ENCODE data around the gene NTF4. TPM values are rescaled to one million over a fixed set of nuclear protein-coding genes. Genes with fewer than 3 reads are reported as not detected.
A peak's percentile ranks its signal among the peaks of the same experiment; 100 is the strongest.
"Not testable (repeated sequence)": the region's sequence is repeated elsewhere in the genome, so short reads cannot be mapped to it uniquely, and the experiment has no call there.

NTF4 gene
- total RNA-seq, 1 experiment from 2014 or later: 0.18 TPM

DNA sequence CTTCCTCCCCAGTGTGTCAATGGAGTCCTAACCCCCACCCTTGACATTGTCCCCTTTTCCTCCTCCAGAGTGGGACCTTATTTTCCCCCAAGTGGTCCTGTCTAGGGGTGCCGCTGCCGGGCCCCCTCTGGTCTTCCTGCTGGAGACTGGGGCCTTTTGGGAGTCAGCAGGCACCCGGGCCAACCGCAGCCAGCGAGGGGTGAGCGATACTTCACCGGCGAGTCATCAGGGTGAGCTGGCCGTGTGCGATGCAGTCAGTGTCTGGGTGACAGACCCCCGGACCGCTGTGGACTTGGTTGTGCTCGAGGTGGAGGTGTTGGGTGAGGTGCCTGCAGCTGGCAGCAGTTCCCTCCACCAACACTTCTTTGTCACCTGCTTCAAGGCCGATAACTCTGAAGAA lies 34.9 kb downstream of the NTF4 start:
- H3K9ac ChIP-seq (ENCODE audit: low read length); ATAC-seq; BruUV-seq (replicated peaks); H3K79me2 ChIP-seq (ENCODE audit: low read length); intact Hi-C loops (cut with micrococcal nuclease); H3K9me3 ChIP-seq (ENCODE audit: low read length); H3K4me3 ChIP-seq (ENCODE audit: low read length); CTCF ChIA-PET; H3K27me3 ChIP-seq (ENCODE audit: low read length); H3K27ac ChIP-seq (ENCODE audit: low read length); H3K9me2 ChIP-seq (replicated peaks; ENCODE audit: low read length); H3K4me1 ChIP-seq (ENCODE audit: insufficient read depth, low read length); DNase-seq; H2AFZ ChIP-seq (ENCODE audit: low read length); H3F3A ChIP-seq (ENCODE audit: low read length, unreplicated experiment); H3K36me3 ChIP-seq (ENCODE audit: low read depth, low read length); POLR2A ChIA-PET (ENCODE audit: unreplicated experiment); H4K20me1 ChIP-seq (ENCODE audit: low read length); H3K4me2 ChIP-seq (ENCODE audit: low read length): not testable (repeated sequence)

DNA sequence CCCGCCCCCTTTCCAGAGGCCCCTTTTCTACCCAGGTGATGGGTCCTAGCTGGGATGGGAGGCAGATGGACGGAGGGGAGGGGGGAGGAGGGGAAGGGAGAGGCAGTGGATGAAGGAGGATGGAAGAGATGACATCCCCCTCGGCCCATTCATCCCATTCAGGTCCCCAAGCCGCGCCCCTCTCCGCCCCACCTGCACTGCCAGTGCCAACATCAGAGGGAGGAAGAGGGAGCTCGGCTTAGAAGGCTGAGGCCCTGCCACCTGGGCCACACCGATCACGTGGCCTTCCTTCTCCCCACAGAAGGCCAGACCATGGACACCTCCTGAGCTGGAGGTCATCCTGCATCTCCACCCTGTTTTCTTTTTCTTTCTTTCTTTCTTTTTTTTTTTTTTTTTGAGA lies 35.9 kb downstream of the NTF4 start:
- intact Hi-C loops (cut with micrococcal nuclease); ATAC-seq; H3K9ac ChIP-seq (ENCODE audit: low read length): not testable (repeated sequence)

DNA sequence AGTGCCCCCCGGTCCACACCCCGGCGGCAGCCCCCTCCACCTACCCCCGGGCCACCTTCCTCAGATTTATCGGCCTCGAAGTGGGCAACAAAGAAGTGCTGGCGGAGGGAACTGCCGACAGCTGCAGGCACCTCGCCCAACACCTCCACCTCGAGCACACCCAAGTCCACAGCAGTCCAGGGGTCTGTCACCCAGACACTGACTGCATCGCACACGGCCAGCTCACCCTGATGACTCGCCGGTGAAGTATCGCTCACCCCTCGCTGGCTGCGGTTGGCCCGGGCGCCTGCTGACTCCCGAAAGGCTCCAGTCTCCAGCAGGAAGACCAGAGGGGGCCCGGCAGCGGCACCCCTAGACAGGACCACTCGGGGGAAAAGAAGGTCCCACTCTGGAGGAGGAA lies 39.0 kb downstream of the NTF4 start:
- CTCF ChIA-PET; POLR2A ChIA-PET (ENCODE audit: unreplicated experiment); BruUV-seq (replicated peaks); H3K4me2 ChIP-seq (ENCODE audit: low read length); H3K36me3 ChIP-seq (ENCODE audit: low read depth, low read length); intact Hi-C loops (cut with micrococcal nuclease); H3K9me3 ChIP-seq (ENCODE audit: low read length); H3K9me2 ChIP-seq (replicated peaks; ENCODE audit: low read length); H3K27ac ChIP-seq (ENCODE audit: low read length); H4K20me1 ChIP-seq (ENCODE audit: low read length); H3K4me1 ChIP-seq (ENCODE audit: insufficient read depth, low read length); H3K27me3 ChIP-seq (ENCODE audit: low read length); H3F3A ChIP-seq (ENCODE audit: low read length, unreplicated experiment); H2AFZ ChIP-seq (ENCODE audit: low read length); H3K4me3 ChIP-seq (ENCODE audit: low read length); H3K79me2 ChIP-seq (ENCODE audit: low read length); H3K9ac ChIP-seq (ENCODE audit: low read length); DNase-seq: not testable (repeated sequence)
- peak; percentile 38; the same call in 1 of the 2 replicates for ATAC-seq

More for the DNA sequence above, 35.9 kb downstream of the NTF4 start:
- H3K4me3 ChIP-seq (ENCODE audit: low read length); H2AFZ ChIP-seq (ENCODE audit: low read length); H3K9me3 ChIP-seq (ENCODE audit: low read length); H3F3A ChIP-seq (ENCODE audit: low read length, unreplicated experiment); DNase-seq; H4K20me1 ChIP-seq (ENCODE audit: low read length); CTCF ChIA-PET; H3K4me2 ChIP-seq (ENCODE audit: low read length); H3K27me3 ChIP-seq (ENCODE audit: low read length); H3K9me2 ChIP-seq (replicated peaks; ENCODE audit: low read length); BruUV-seq (replicated peaks); H3K79me2 ChIP-seq (ENCODE audit: low read length); H3K36me3 ChIP-seq (ENCODE audit: low read depth, low read length); H3K4me1 ChIP-seq (ENCODE audit: insufficient read depth, low read length); H3K27ac ChIP-seq (ENCODE audit: low read length): not testable (repeated sequence)
- POLR2A ChIA-PET (ENCODE audit: unreplicated experiment): interaction anchor here (0.7 kb wide), 1 partner anchor 211 kb away, joined by 3 read pairs; no protein-coding TSS in a partner anchor

DNA sequence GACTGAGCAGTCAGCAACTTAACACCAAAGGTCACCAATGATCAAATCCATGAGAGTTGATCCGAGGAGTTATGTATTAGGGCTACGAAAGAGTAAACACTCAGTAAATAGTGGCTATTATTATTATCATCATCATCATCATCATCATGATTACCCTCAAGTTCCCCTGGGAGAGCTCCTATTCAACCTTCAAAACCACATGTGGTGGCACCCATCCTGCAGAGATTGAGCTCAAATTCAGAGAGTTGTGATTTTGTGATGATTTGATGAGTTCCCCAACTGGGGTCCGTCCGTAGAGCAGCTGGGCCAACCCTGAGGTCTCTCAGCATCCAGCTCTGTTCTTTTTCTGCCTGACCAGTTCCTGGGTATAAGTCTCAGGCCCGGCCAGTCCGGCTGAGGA lies 39.5 kb downstream of the NTF4 start:
- H4K20me1 ChIP-seq (ENCODE audit: low read length); BruUV-seq (replicated peaks); H3K79me2 ChIP-seq (ENCODE audit: low read length); H3K9ac ChIP-seq (ENCODE audit: low read length); intact Hi-C loops (cut with micrococcal nuclease); H3K9me2 ChIP-seq (replicated peaks; ENCODE audit: low read length); CTCF ChIA-PET; H3K9me3 ChIP-seq (ENCODE audit: low read length); POLR2A ChIA-PET (ENCODE audit: unreplicated experiment); H3F3A ChIP-seq (ENCODE audit: low read length, unreplicated experiment); H3K27me3 ChIP-seq (ENCODE audit: low read length); DNase-seq; H3K4me2 ChIP-seq (ENCODE audit: low read length); H3K27ac ChIP-seq (ENCODE audit: low read length); H2AFZ ChIP-seq (ENCODE audit: low read length); ATAC-seq; H3K36me3 ChIP-seq (ENCODE audit: low read depth, low read length); H3K4me1 ChIP-seq (ENCODE audit: insufficient read depth, low read length); H3K4me3 ChIP-seq (ENCODE audit: low read length): not testable (repeated sequence)

DNA sequence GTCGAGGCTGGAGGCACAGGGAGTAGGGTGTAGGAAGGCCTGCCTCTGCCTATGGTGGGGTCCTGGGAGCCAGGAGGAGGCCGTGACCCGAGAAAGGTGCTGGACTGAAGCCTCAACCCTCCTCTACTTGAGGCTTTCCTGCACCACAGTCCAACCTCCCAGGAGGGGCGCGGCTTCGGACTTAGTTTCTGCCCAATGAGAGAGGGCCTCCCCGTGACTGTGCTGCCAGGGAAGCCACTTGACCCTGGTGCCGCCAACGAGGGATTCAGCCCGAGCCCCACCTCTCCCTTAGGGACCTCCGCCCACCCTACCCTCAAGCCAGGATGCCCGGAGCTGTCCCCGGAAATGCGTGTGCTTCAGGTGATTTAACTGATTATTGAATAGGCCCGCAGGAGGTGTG lies 40.4 kb downstream of the NTF4 start, which contains the start of gene CGB3:
Gene CGB3 (minus strand): TSS at position 101 of the 400 bp plus-strand sequence. CDS start 362 bp downstream, outside the sequence.
- H3K4me2 ChIP-seq (ENCODE audit: low read length); DNase-seq; H3K9me3 ChIP-seq (ENCODE audit: low read length); POLR2A ChIA-PET (ENCODE audit: unreplicated experiment); H3K79me2 ChIP-seq (ENCODE audit: low read length); BruUV-seq (replicated peaks); intact Hi-C loops (cut with micrococcal nuclease); H3F3A ChIP-seq (ENCODE audit: low read length, unreplicated experiment); H4K20me1 ChIP-seq (ENCODE audit: low read length); H3K36me3 ChIP-seq (ENCODE audit: low read depth, low read length); H3K9me2 ChIP-seq (replicated peaks; ENCODE audit: low read length); H3K9ac ChIP-seq (ENCODE audit: low read length); H3K4me3 ChIP-seq (ENCODE audit: low read length); CTCF ChIA-PET; H3K27me3 ChIP-seq (ENCODE audit: low read length); H3K4me1 ChIP-seq (ENCODE audit: insufficient read depth, low read length); H3K27ac ChIP-seq (ENCODE audit: low read length); H2AFZ ChIP-seq (ENCODE audit: low read length); ATAC-seq: not testable (repeated sequence)

Data from PC-3 (cell line).